Muscle of leg (tissue), 11 donors: ENCODE measurements around the gene AVPR1B. TPM values are rescaled to one million over a fixed set of nuclear protein-coding genes. Genes with fewer than 3 reads are reported as not detected.

Experiments used
- DNase-seq: peaks from one replicate; pipeline ENCODE4 v3.0.0; 2013
- H3K27ac ChIP-seq: one replicate; pipeline ENCODE4 v1.5.1; 2013; ENCODE audit warnings: mild to moderate bottlenecking, low read length, control low read depth
- H3K27me3 ChIP-seq: one replicate; pipeline ENCODE4 v1.6.1; 2013; ENCODE audit warnings: low read length; ENCODE audit not compliant: control insufficient read depth, insufficient read depth
- H3K36me3 ChIP-seq: one replicate; pipeline ENCODE4 v1.6.1; 2013; ENCODE audit warnings: low read length; ENCODE audit not compliant: control insufficient read depth, insufficient read depth
- H3K4me1 ChIP-seq: one replicate; pipeline ENCODE4 v1.6.1; 2013; ENCODE audit warnings: low read length; ENCODE audit not compliant: control insufficient read depth, insufficient read depth
- H3K4me3 ChIP-seq: one replicate; pipeline ENCODE4 v1.5.1; 2013; ENCODE audit warnings: low read length, control low read depth
- H3K9me3 ChIP-seq: replicated peaks from 2 replicates; pipeline ENCODE4 v1.6.1; 2013; ENCODE audit warnings: low read depth, low read length; ENCODE audit not compliant: control insufficient read depth
- WGBS: methylation state at CpG from one replicate; pipeline ENCODE4 v1.1.5; 2013; ENCODE audit warnings: missing lambda C conversion rate; ENCODE audit not compliant: insufficient coverage; 5-methylcytosine and 5-hydroxymethylcytosine counted together
- polyA plus RNA-seq, 8 donors: library from polyadenylated mRNA; unstranded; fragments of 120-200 nt; gene quantifications; one replicate each; pipeline versions ENCODE4 v1.2.1 to v1.2.3, GENCODE V29; 2013; ENCODE audit warnings: inconsistent platforms in 1 of 8, low replicate concordance in 1 of 8; ENCODE audit not compliant: insufficient read length in 8 of 8, insufficient read depth in 1 of 8
- total RNA-seq: library from RNA; stranded (reverse); fragments of 120-200 nt; gene quantifications from one replicate; pipeline ENCODE4 v1.2.4, GENCODE V29; 2013

The AVPR1B gene
- total and polyA plus RNA-seq, 9 donors, result 0.35 to 1.2 (median 0.62) TPM

DNA sequence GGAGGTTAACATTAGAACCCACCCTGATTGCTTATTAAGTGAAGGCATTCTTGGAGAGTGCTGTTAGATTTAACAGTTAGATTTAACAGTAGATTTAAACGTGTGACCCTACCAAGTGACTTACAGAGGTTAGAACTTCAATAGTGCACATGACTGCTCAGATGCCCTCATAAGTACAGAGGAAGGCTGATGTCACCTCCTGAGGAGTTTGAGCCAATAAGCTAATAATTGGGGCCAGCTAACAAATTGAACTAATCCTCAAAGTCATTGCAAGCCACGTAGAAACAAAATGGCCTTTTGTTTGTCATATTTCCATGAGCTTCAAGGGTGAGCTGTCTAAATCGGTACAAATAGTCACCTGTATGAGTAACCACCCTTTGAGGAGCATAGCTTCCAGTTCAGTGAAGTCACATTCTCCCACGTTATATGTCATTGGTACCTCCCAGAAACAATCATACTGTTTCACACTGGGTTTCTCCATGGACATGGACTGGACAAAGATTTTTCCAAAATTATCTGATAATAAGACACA is 11.7 kb downstream of the AVPR1B start:
- Histone ChIP-seq H3K27ac (no peak overlapping the region), H3K9me3 (no peaks in the 10 kb centered on the region), H3K4me1 (peaks cover 10% of the 10 kb centered on the region), H3K36me3 (no peaks in the 10 kb centered on the region), H3K4me3 (no peak overlapping the region), H3K27me3 (no peaks in the 10 kb centered on the region)
- DNase-seq, result no peak
- WGBS, result 70% methylated on average over 3 of the region's 4 CpGs

DNA sequence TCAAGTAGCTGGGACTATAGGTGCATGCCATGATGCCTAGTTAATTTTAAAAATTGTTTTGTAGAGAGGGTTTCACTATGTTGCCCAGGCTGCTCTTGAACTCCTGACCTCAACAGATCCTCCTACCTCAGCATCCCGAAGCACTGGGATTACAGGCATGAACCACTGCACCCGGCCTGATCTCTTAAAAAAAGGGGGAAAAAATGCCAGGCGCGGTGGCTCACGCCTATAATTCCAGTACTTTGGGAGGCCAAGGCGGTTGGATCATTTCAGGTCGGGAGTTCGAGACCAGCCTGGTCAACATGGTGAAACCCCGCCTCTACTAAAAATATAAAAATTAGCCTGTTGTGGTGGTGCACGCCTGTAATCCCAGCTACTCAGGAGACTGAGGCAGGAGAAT is 13.2 kb downstream of the AVPR1B start:
- Histone ChIP-seq H3K9me3 (no peaks in the 10 kb centered on the region), H3K4me3 (no peak overlapping the region), H3K27me3 (no peaks in the 10 kb centered on the region), H3K27ac (no peak overlapping the region), H3K4me1 (peaks cover 10% of the 10 kb centered on the region), H3K36me3 (no peaks in the 10 kb centered on the region)
- DNase-seq, result no peak
- WGBS, result 73% methylated on average over 4 of the region's 10 CpGs

DNA sequence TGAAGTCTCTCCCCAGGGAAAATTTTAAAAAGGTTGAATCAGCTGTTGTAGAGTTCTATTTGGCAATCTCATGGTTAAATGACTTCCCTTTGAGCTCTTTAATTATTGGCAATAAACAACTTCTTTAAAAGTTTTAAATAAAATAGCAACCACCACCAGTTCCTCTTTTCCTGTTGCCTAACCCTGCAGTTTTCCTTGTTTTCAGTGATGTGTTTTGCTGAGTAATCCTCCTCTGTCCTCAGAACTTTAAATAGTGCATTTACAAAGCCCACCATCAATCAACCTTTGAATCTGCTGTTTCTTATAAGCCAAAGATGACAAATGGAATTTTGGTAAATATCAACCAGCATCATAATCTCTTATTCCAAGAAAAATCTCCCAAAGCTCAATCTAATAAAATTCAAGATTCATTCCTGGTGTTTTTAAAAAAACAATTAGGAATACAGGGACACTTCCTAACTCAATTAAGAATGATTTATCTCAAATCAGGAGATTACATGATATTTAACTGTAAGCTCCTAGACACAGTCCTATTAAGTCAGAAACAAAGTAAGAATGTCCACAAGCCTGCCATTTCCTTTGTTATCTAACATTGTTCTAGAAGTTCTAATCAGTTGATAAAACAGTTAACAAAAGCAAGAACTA is 14.8 kb downstream of the AVPR1B start:
- H3K4me3 ChIP-seq, result no peak overlapping the region
- peaks cover 10% of the 10 kb centered on the region for H3K4me1 ChIP-seq
- no peaks in the 10 kb centered on the region for H3K27me3 ChIP-seq
- H3K9me3 ChIP-seq, result no peaks in the 10 kb centered on the region
- peak; percentile 57 for DNase-seq
- no peak overlapping the region for H3K27ac ChIP-seq
- H3K36me3 ChIP-seq, result no peaks in the 10 kb centered on the region

DNA sequence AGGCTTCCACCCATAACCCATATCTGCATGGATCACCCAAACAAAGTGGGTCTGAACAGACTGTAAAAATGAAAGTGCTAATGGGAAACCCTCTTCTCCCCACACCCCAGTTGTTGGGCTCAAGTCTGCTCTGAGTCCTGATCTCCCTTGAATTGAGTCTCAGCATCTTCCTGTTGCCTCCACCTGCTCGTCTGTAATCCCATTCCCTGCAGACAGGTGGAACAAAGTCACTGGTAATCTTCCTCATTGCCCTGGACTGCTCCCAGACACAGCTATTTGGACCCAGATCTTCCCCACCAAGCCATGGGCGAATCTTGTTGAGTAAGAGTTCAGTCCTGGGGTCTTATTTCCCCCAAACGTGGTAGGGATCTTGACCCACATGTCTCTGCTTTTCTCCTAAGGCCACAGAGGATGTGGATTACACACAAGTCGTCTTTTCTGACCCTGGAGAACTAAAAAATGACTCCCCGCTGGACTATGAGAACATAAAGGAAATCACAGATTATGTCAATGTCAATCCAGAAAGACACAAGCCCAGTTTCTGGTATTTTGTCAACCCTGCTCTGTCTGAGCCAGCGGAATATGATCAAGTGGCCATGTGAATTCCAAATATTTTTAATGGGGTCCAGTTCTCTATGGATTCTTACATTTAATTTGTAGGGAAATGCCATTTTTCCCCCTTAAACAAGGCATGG is 15.7 kb downstream of the AVPR1B start:
- DNase-seq, result no peak
- H3K9me3 ChIP-seq, result no peaks in the 10 kb centered on the region
- H3K4me3 ChIP-seq, result no peak overlapping the region

DNA sequence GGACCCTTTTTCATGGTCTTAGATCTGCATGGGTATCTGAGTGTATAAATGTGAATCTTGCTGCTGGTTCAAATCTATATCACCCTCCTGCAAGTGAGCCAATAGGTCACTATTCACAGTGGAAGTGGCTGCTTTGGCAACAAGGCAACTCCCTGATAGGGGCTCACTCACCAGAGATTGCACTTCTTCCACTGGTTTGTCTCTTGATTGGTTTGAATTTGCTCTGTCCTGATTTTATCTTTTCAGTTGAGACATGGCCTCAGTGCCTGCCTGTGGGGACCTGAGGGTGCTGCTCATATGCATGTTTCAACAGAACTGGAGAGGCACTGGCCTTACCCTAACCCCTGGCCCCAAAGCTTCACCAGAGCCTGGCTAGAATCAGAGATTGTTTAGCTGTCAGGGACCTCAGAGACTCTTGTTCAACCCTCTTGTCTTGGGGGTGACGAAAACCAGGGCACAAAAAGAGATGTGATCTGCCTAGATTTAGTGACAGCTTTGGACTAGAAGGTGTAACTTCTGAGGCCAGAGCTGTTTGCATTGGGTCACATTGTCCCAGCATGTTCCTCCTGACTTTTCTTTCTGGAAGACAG is 16.9 kb downstream of the AVPR1B start:
- H3K9me3 ChIP-seq, result no peaks in the 10 kb centered on the region
- no peaks in the 10 kb centered on the region for H3K27me3 ChIP-seq
- H3K4me3 ChIP-seq, result no peak overlapping the region
- 88% methylated on average over 1 of the region's 1 CpG for whole genome bisulfite sequencing
- H3K4me1 ChIP-seq, result no peaks in the 10 kb centered on the region
- H3K27ac ChIP-seq, result no peak overlapping the region
- H3K36me3 ChIP-seq, result no peaks in the 10 kb centered on the region
- no peak for DNase-seq

More for the DNA sequence above, 15.7 kb downstream of the AVPR1B start:
- Histone ChIP-seq H3K36me3 (no peaks in the 10 kb centered on the region), H3K27ac (no peak overlapping the region), H3K4me1 (peaks cover 5% of the 10 kb centered on the region), H3K27me3 (no peaks in the 10 kb centered on the region)
- 64% methylated on average over 2 of the region's 6 CpGs for WGBS

DNA sequence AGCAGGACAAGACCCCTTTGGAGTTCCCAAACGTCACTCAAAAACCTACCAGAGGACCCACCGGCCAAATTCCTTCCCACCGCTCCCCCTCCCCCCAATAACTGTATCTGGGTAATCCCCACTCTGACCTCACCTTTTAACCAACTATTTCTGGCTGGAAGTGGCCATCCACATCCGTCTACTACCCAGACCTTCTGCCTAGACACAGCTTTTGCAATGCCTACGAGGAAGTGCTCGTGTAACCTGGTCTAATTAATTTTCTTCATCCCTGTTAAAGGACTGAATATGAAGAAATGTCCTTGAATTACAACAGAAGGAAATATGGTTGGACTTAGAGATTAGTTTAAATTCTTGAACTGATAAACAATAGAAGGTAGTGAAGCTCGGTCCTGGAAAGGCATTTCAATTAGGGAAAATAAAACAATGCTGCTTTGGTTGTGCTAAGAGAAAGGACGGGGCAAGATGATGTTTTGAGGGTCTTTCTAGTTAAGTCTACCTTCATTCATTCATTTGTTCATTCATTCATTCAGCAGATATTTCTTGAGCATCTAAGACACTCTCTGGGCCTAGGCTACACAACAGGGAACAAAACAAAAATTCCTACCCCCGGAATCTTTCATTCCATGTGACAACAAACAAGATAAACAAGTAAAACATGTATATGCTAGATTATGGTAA is 18.8 kb downstream of the AVPR1B start:
- Histone ChIP-seq H3K27ac (no peak overlapping the region), H3K4me1 (no peaks in the 10 kb centered on the region), H3K9me3 (no peaks in the 10 kb centered on the region), H3K27me3 (no peaks in the 10 kb centered on the region), H3K36me3 (no peaks in the 10 kb centered on the region), H3K4me3 (no peak overlapping the region)
- 80% methylated on average over 4 of the region's 9 CpGs for WGBS
- DNase-seq, result no peak

DNA sequence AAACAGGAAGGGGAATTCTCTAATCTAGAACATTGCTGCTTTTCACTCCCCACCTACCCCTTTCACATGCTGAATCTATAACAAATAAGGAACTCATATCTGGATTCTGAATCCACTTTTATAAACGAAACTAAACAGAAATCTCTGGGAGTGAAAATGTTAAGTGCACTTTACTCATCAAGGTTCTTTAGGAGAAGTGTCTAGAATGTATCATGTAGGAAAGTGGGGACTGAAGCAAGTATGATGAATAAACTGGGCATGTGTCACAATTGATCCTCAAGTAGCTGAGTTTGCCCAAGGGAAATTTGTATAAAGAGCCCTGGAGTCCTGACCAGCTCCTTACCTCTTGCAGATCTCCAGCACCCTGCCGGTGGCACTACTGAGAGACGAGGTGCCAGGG is 19.8 kb downstream of the AVPR1B start:
- Histone ChIP-seq H3K4me3 (no peak overlapping the region), H3K27me3 (no peaks in the 10 kb centered on the region), H3K4me1 (no peaks in the 10 kb centered on the region), H3K36me3 (no peaks in the 10 kb centered on the region), H3K9me3 (no peaks in the 10 kb centered on the region), H3K27ac (no peak overlapping the region)
- WGBS, result 91% methylated on average over 2 of the region's 3 CpGs
- DNase-seq, result no peak

DNA sequence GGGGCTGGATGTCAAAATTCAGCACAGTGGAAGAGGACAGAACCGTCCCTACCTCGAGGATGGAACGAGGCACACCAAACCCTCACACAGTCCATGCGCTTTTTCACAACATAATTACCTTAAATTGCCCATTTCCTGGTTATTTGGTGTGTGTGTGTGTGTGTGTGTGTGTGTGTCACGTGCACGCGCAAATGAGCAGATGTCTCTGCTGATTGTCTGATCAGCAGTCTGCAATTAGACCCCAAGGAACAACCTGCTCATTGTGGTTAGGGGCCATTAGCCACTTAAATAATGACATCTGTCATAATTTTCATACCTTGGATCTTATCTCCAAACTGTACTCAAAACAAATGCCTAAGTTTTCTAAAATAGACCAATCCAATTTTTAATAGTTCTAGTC is 23.2 kb downstream of the AVPR1B start:
- no peaks in the 10 kb centered on the region for H3K36me3 ChIP-seq
- no peaks in the 10 kb centered on the region for H3K27me3 ChIP-seq
- H3K4me1 ChIP-seq, result no peaks in the 10 kb centered on the region
- no peaks in the 10 kb centered on the region for H3K9me3 ChIP-seq
- no peak overlapping the region for H3K4me3 ChIP-seq
- H3K27ac ChIP-seq, result no peak overlapping the region
- DNase-seq, result no peak
- 50% methylated on average over 2 of the region's 7 CpGs for WGBS

DNA sequence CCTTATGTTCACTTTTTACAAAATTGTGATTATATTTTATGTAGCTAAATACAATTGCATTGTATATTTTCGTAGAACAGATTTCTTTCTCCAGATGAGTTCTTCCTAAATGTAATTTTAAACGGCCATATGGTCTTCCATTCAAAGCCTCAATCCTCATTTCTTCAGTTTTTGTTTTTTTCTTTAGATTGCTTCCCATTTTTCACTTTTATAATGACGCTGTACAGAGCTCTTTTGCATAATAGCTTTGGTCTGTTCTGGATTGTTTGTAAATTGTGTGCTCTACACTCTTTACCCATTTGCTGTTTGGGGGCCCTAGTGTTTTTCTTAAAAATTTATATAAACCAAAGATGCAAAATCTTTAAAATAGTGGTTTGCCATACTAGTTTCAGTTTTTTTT is 27.8 kb downstream of the AVPR1B start:
- H3K9me3 ChIP-seq, result no peaks in the 10 kb centered on the region
- no peak overlapping the region for H3K4me3 ChIP-seq
- H3K27me3 ChIP-seq, result no peaks in the 10 kb centered on the region
- H3K36me3 ChIP-seq, result no peaks in the 10 kb centered on the region
- WGBS, result no CpG with 5 or more reads among the region's 3 CpGs
- no peak overlapping the region for H3K27ac ChIP-seq
- no peak for DNase-seq
- H3K4me1 ChIP-seq, result no peaks in the 10 kb centered on the region

DNA sequence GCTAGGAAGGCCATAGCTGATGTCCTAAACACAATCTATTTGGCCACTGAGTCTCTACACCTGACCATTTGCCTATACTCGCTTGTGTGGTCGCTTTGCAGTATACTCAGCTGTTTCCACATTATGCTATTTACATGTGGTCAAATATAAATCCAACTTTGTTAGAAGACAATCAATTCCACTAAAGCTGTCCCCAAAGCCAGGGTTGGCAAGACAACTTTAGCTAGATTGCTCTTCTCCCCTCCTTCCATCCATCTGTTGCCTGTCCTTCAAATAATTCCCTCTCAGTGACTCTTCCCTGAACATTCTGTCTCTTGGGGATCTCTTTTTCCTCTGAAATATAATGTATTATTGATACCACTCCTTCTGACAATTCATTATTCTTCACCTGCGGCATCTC is 30.1 kb downstream of the AVPR1B start:
- WGBS, result no CpG with 5 or more reads among the region's 3 CpGs
- DNase-seq, result no peak

More for the DNA sequence above, 30.1 kb downstream of the AVPR1B start:
- Histone ChIP-seq H3K4me1 (no peaks in the 10 kb centered on the region), H3K36me3 (no peaks in the 10 kb centered on the region), H3K27ac (no peak overlapping the region), H3K9me3 (no peaks in the 10 kb centered on the region), H3K27me3 (no peaks in the 10 kb centered on the region), H3K4me3 (no peak overlapping the region)
